Measurements from ENCODE around the gene NRCAM. TPM values are rescaled to one million over a fixed set of nuclear protein-coding genes. Genes with fewer than 3 reads are reported as not detected.

NRCAM gene
- total and polyA plus RNA-seq, 2 of the 8 experiments (the other 6 are each of a cell fraction or from before 2014, with no cell fraction given), result 2.7 to 3.8 TPM

DNA sequence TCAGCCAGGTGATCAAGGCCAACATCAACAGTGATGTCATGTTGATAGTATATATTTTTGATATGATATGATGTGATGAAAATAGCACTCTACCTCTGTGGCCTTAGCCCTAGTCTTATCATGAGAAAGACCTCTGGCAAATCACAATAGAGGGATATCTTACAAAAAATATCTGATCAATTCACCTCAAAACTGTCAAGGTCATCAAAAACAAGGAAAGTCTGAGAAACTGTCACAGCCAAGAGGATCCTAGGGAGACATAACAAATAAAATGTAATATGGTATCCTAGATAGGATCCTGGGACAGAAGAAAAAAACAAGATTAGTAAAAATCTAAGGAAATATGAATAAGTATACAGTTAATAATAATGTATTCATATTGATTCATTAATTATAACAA, 92.6 kb downstream of the NRCAM start (continued):
- TF ChIP-seq CHD7 (IDR thresholded peaks at IDR 0.05; ENCODE audit: insufficient replicate concordance, low read length) (no peak), TAF7 (optimal IDR thresholded peaks at IDR 0.05; ENCODE audit: borderline replicate concordance, low read depth, low read length) (no peak), SAP30 (IDR thresholded peaks at IDR 0.05; ENCODE audit: insufficient read depth, insufficient replicate concordance, low read length) (no peak), JUND (IDR thresholded peaks at IDR 0.05; ENCODE audit: low read length) (no peak), RAD21 (IDR thresholded peaks at IDR 0.05 in 1 of 2, conservative IDR thresholded peaks at IDR 0.05 in 1 of 2; ENCODE audit: low read depth in 2 of 2, low read length in 2 of 2) (no peak), CEBPB (IDR thresholded peaks at IDR 0.05; ENCODE audit: low read depth, low read length) (no peak), CTBP2 (IDR thresholded peaks at IDR 0.05; ENCODE audit: borderline replicate concordance, insufficient read depth, insufficient read length, low read length) (no peak), KDM4A (IDR thresholded peaks at IDR 0.05; ENCODE audit: low read depth, low read length, severe bottlenecking) (no peak), HDAC2 (IDR thresholded peaks at IDR 0.05; ENCODE audit: borderline replicate concordance in 1 of 2, low read depth in 2 of 2, low read length in 2 of 2) (no peak)
- TF ChIP-seq, protein P1, sequence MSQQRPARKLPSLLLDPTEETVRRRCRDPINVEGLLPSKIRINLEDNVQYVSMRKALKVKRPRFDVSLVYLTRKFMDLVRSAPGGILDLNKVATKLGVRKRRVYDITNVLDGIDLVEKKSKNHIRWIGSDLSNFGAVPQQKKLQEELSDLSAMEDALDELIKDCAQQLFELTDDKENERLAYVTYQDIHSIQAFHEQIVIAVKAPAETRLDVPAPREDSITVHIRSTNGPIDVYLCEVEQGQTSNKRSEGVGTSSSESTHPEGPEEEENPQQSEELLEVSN (IDR thresholded peaks at IDR 0.05), result no peak

Data from H1 (cell line).